SJSA1 (cell line): ENCODE data around the gene KEAP1. TPM values are rescaled to one million over a fixed set of nuclear protein-coding genes. Genes with fewer than 3 reads are reported as not detected.
A peak's percentile ranks its signal among the peaks of the same experiment; 100 is the strongest.
"Not testable (repeated sequence)": the region's sequence is repeated elsewhere in the genome, so short reads cannot be mapped to it uniquely, and the experiment has no call there.

ENCODE experiments used
- DNase-seq, 2 experiments: peaks; one replicate each; pipeline ENCODE4 v3.0.0-alpha.2; 2015 to 2020; ENCODE audit warnings: low spot score in 2 of 2, low read depth in 1 of 2
- H3K27ac ChIP-seq: fragments of 250-450 bp; sonication (Bioruptor Pico); 2 replicates; pipeline ENCODE4 v1.5.1; 2020; ENCODE audit warnings: mild to moderate bottlenecking, moderate library complexity
- H3K27me3 ChIP-seq: fragments of 250-450 bp; sonication (Bioruptor Pico); replicated peaks from 2 replicates; pipeline ENCODE4 v1.5.1; 2020; ENCODE audit warnings: mild to moderate bottlenecking, moderate library complexity
- H3K36me3 ChIP-seq: fragments of 250-450 bp; sonication (Bioruptor Pico); 2 replicates; pipeline ENCODE4 v1.5.1; 2020; ENCODE audit warnings: mild to moderate bottlenecking
- H3K4me1 ChIP-seq: fragments of 250-450 bp; sonication (Bioruptor Pico); replicated peaks from 2 replicates; pipeline ENCODE4 v1.6.1; 2021; ENCODE audit warnings: mild to moderate bottlenecking
- H3K4me3 ChIP-seq: fragments of 250-450 bp; sonication (Bioruptor Pico); 2 replicates; pipeline ENCODE4 v1.5.1; 2020; ENCODE audit warnings: mild to moderate bottlenecking
- H3K9me3 ChIP-seq: fragments of 250-450 bp; sonication (Bioruptor Pico); replicated peaks from 2 replicates; pipeline ENCODE4 v1.5.1; 2020; ENCODE audit warnings: mild to moderate bottlenecking
- total RNA-seq: library from RNA; depleted of rRNA; stranded (reverse); fragments of >200 nt; shearing (Covaris generic); gene quantifications from 2 replicates; pipeline ENCODE4 v1.2.3, GENCODE V29; 2014

KEAP1 gene
- total RNA-seq, 1 experiment from 2014 or later, result 74.1 TPM

GRCh38 chr19:10461047-10461949 lies 41.9 kb downstream of the KEAP1 start:
- peaks cover 22% of the 10 kb centered on the region for H3K4me1 ChIP-seq
- no peak overlapping the region for H3K27ac ChIP-seq
- peak; percentile 28 to 88 for DNase-seq
- H3K36me3 ChIP-seq, result peaks cover 88% of the 10 kb centered on the region
- H3K9me3 ChIP-seq, result no peaks in the 10 kb centered on the region
- no peak overlapping the region for H3K4me3 ChIP-seq
- no peaks in the 10 kb centered on the region for H3K27me3 ChIP-seq

GRCh38 chr19:10460714-10461046 lies 42.5 kb downstream of the KEAP1 start:
- Histone ChIP-seq H3K36me3 (peaks cover 90% of the 10 kb centered on the region), H3K27ac (no peak overlapping the region), H3K4me3 (no peak overlapping the region), H3K4me1 (peaks cover 22% of the 10 kb centered on the region), H3K9me3 (no peaks in the 10 kb centered on the region), H3K27me3 (no peaks in the 10 kb centered on the region)
- no peak for DNase-seq

GRCh38 chr19:10458733-10459132 lies 44.4 kb downstream of the KEAP1 start:
- H3K9me3 ChIP-seq, H3K4me3 ChIP-seq, DNase-seq, H3K27ac ChIP-seq, H3K27me3 ChIP-seq: not testable (repeated sequence)
- peaks cover 91% of the 10 kb centered on the region for H3K36me3 ChIP-seq
- peaks cover 28% of the 10 kb centered on the region for H3K4me1 ChIP-seq

- H3K9me3 ChIP-seq, result no peaks in the 10 kb centered on the region
- peaks cover 78% of the 10 kb centered on the region for H3K36me3 ChIP-seq
- peaks cover 46% of the 10 kb centered on the region for H3K4me1 ChIP-seq
- DNase-seq, result no peak
- H3K4me3 ChIP-seq, result no peak overlapping the region
- no peaks in the 10 kb centered on the region for H3K27me3 ChIP-seq
- 0 out of 2 replicates have a peak overlapping the region, but pooled peaks have one; percentile 27 for H3K27ac ChIP-seq
Measured at GRCh38 chr19:10454267-10454666, 48.9 kb downstream of the KEAP1 start.

GRCh38 chr19:10453852-10454251 lies 49.3 kb downstream of the KEAP1 start:
- no peaks in the 10 kb centered on the region for H3K27me3 ChIP-seq
- DNase-seq, result no peak
- H3K36me3 ChIP-seq, result peaks cover 78% of the 10 kb centered on the region
- no peaks in the 10 kb centered on the region for H3K9me3 ChIP-seq
- peaks cover 46% of the 10 kb centered on the region for H3K4me1 ChIP-seq
- H3K4me3 ChIP-seq, result no peak overlapping the region
- 0 out of 2 replicates have a peak overlapping the region, but pooled peaks have one; percentile 27 for H3K27ac ChIP-seq

- Histone ChIP-seq H3K27ac (0 out of 2 replicates have a peak overlapping the region, but pooled peaks have one; percentile 27), H3K4me3 (no peak overlapping the region), H3K27me3 (no peaks in the 10 kb centered on the region), H3K4me1 (peaks cover 46% of the 10 kb centered on the region), H3K9me3 (no peaks in the 10 kb centered on the region), H3K36me3 (peaks cover 76% of the 10 kb centered on the region)
- peak; percentile 65 to 93 for DNase-seq
Measured at GRCh38 chr19:10452726-10453618, 50.2 kb downstream of the KEAP1 start.

GRCh38 chr19:10450853-10451609 lies 52.1 kb downstream of the KEAP1 start:
- Histone ChIP-seq H3K27me3 (no peaks in the 10 kb centered on the region), H3K36me3 (peaks cover 74% of the 10 kb centered on the region), H3K4me3 (no peak overlapping the region), H3K27ac (no peak overlapping the region), H3K9me3 (no peaks in the 10 kb centered on the region), H3K4me1 (peaks cover 46% of the 10 kb centered on the region)
- peak in 1 of 2 experiments; percentile 60 for DNase-seq

GRCh38 chr19:10450191-10450852 lies 52.8 kb downstream of the KEAP1 start:
- H3K4me3 ChIP-seq, result no peak overlapping the region
- no peaks in the 10 kb centered on the region for H3K27me3 ChIP-seq
- no peak for DNase-seq
- H3K27ac ChIP-seq, result no peak overlapping the region
- H3K4me1 ChIP-seq, result peaks cover 44% of the 10 kb centered on the region
- peaks cover 69% of the 10 kb centered on the region for H3K36me3 ChIP-seq
- no peaks in the 10 kb centered on the region for H3K9me3 ChIP-seq

GRCh38 chr19:10449037-10449436 lies 54.1 kb downstream of the KEAP1 start:
- H3K36me3 ChIP-seq, result peaks cover 63% of the 10 kb centered on the region
- no peak for DNase-seq
- H3K9me3 ChIP-seq, result no peaks in the 10 kb centered on the region
- H3K4me1 ChIP-seq, result peaks cover 31% of the 10 kb centered on the region
- no peaks in the 10 kb centered on the region for H3K27me3 ChIP-seq
- H3K4me3 ChIP-seq, result no peak overlapping the region
- no peak overlapping the region for H3K27ac ChIP-seq

- H3K4me3 ChIP-seq, result no peak overlapping the region
- peaks cover 11% of the 10 kb centered on the region; the same call in 1 of the 2 replicates for H3K4me1 ChIP-seq
- DNase-seq, result no peak
- no peaks in the 10 kb centered on the region for H3K9me3 ChIP-seq
- no peaks in the 10 kb centered on the region for H3K27me3 ChIP-seq
- no peak overlapping the region for H3K27ac ChIP-seq
- H3K36me3 ChIP-seq, result peaks cover 40% of the 10 kb centered on the region
Measured at GRCh38 chr19:10442698-10443097, 60.5 kb downstream of the KEAP1 start.

- no peak for DNase-seq
- Histone ChIP-seq H3K27ac (no peak overlapping the region), H3K9me3 (no peaks in the 10 kb centered on the region), H3K27me3 (no peaks in the 10 kb centered on the region), H3K4me1 (peaks cover 11% of the 10 kb centered on the region; the same call in 1 of the 2 replicates), H3K36me3 (peaks cover 36% of the 10 kb centered on the region), H3K4me3 (no peak overlapping the region)
Measured at GRCh38 chr19:10439588-10439987, 63.6 kb downstream of the KEAP1 start.
